Smooth muscle cell of the brain vasculature (primary cell): ENCODE data around the gene FGFBP3.

ENCODE experiments used
- DNase-seq: peaks from one replicate; pipeline ENCODE4 v3.0.0-alpha.2; 2012; ENCODE audit warnings: low read depth, low spot score

The FGFBP3 gene

GRCh38 chr10:91909117-91909677 lies at the start of gene FGFBP3:
TSS of gene FGFBP3 (minus strand) at chr10:91909486. CDS start at chr10:91908969, 517 bp downstream.
- no peak for DNase-seq

DNA sequence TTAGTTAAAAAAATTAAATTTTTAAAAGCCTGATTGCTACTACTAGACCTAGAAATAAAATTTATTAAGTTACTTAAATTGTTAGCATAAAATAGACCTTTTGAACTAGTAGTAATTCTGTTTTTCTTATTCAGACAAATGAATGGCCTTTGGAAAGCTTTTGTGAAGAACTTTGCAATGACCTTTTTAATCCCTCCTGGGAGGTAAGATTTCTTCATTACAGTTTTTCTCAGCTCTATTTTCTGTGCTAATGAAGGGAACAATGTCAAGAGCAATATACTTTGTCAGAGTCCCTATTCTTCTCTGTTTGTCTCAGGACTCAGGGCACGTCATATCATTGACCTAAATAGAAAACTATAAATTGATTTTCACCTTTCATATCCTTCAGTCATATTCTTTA lies 47.8 kb upstream of the FGFBP3 start:
- DNase-seq: no peak

GRCh38 chr10:91955114-91955513 lies 45.8 kb upstream of the FGFBP3 start:
- DNase-seq: no peak

DNA sequence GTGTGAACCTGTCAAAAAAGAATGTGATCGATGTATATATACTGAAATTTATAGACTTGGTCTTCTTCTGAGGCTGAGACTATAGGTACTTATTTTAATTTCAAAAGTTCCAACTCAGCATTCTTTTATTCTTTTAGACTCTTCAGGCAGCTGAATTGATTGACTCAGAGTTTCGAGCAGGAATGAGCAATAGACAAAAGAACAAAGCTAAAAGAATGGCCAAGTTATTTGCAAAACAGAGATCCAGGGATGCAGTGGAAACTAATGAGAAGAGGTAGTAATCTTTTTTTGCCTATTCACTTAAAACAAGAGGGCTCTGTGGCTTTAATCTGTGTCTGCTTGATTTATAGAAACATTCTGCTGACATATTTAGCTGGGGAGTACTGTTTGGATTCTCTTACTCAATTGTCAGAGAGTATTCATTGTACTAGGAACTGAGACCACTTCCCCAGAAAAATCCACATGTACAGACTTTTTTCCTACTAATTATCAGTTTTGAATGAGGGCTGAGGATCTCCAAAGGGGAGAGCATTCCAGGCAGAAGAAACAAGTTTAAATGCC lies 44.4 kb upstream of the FGFBP3 start:
- DNase-seq: no peak

GRCh38 chr10:91944880-91945630 lies 35.8 kb upstream of the FGFBP3 start:
- DNase-seq: no peak

GRCh38 chr10:91941426-91941825 lies 32.1 kb upstream of the FGFBP3 start:
- no peak for DNase-seq

- no peak for DNase-seq
These were observed 30.4 kb upstream of the FGFBP3 start for GRCh38 chr10:91939653-91940052.

DNA sequence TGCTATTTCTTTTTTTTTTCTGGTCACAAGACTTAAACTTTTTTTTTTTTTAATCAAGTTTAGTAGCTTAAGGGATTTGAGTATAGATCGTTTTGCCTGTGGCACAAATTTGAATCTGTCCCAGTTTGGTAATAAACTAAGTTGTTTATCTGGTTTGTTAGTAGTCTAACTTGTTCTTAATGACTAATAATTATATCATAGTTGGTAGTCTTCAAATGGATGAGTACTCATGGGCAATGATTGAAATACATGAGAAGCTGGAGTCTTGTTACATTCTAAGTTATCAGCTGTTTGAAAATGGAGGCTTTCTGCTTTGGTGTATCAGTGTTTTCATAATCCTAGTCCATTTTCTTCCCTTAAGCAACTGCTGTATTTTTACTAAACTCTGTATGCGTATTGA lies 26.6 kb upstream of the FGFBP3 start:
- DNase-seq: no peak

GRCh38 chr10:91932737-91933136 lies 23.5 kb upstream of the FGFBP3 start:
- DNase-seq: no peak

GRCh38 chr10:91931526-91932190 lies 22.4 kb upstream of the FGFBP3 start:
- no peak for DNase-seq

GRCh38 chr10:91930939-91931338 lies 21.7 kb upstream of the FGFBP3 start:
- DNase-seq: no peak

DNA sequence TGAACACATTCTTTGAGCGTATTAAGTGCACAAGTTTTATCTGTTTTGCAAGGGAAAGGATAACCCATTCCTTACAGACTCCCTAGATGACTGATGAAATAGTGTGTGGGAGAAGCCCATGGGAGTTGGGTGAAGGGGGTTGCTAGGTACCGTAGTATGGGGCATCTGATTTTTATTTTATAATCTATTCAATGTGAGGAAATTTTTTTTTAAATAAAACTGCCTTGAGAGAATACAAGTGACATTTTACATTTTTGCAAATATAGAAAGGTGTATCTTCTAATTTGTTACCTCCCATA lies 15.7 kb upstream of the FGFBP3 start:
- DNase-seq: no peak

- DNase-seq: no peak
These were observed 15.1 kb upstream of the FGFBP3 start for GRCh38 chr10:91924212-91925021.

DNA sequence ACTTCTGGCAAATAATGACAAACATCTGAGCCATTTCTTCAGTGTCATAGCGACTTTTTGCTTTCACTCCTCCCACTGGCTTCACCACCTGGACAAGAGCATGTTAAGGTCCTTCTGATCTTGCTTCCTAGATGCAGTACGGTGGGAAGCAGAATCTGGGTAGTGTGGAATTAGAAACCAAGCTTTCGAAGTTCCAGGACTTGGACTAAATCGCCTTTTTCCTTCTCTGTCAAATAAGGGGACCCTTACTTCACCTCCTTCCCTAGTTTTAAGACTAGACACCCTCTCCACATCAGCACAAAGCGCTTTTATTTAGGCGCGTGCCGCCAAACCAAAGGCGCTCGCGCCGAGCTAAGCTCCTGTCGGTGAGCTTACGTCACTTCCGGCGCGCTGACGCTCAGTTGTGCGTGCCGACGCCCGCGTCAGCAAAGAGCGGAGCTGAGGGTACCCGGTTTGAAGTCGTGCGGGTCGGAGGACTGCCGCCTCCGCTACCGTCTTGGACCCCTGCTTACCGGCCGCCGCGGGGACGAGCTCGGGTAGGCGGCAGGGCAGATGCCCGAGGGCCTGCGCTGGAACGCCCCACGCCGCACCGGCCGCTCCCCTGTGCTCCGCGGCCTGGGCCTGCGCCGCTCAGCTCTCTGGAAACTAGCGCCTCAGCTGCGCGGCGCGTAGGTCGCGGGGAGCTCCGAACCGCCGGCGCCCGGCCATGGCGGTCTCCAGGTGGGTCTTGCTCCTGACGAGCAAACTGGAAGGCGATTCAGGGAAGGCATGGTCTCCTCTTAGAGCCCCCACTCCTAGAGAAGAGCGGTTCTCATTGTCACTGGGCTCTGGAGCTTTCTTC lies 14.3 kb upstream of the FGFBP3 start, which contains the start of gene BTAF1:
TSS of gene BTAF1 (plus strand) at position 400 of the 841 bp plus-strand sequence. CDS start at position 707, 307 bp downstream.
- DNase-seq: peak; percentile 85

DNA sequence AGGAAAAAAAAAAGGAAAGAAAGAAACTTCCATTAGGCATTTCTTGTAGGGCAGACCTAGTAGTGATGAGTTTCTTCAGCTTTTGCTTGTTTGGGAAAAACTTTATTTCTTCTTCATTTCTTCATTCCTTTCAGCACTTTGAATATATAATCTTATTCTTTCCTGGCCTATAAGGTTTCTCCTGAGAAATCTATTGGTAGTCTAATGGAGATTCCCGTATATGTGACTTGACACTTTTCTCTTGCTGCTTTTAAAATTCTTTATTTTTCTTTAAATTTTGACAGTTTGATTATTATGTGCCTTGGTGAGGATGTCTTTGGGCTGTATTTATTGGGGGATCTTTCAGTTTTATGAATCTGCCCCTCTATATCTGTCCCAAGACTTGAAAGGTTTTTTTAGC lies 10.4 kb upstream of the FGFBP3 start:
- DNase-seq: no peak

DNA sequence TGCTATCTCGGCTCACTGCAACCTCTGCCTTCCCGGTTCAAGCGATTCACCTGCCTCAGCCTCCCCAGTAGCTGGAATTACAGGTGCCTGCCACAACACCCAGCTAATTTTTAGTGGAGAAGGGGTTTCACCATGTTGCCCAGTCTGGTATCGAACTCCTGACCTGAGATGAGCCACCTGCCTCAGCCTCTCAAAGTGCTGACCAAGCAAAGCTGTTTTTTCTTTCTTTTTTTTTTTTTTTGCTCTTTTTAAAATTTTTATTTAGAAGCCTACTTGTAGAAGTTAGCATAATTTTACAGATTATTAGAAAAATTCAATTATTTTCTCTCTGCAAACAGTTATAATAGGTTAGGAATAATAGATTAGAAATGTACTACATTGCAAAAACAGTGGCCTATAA lies 1.2 kb upstream of the FGFBP3 start:
- DNase-seq: no peak

DNA sequence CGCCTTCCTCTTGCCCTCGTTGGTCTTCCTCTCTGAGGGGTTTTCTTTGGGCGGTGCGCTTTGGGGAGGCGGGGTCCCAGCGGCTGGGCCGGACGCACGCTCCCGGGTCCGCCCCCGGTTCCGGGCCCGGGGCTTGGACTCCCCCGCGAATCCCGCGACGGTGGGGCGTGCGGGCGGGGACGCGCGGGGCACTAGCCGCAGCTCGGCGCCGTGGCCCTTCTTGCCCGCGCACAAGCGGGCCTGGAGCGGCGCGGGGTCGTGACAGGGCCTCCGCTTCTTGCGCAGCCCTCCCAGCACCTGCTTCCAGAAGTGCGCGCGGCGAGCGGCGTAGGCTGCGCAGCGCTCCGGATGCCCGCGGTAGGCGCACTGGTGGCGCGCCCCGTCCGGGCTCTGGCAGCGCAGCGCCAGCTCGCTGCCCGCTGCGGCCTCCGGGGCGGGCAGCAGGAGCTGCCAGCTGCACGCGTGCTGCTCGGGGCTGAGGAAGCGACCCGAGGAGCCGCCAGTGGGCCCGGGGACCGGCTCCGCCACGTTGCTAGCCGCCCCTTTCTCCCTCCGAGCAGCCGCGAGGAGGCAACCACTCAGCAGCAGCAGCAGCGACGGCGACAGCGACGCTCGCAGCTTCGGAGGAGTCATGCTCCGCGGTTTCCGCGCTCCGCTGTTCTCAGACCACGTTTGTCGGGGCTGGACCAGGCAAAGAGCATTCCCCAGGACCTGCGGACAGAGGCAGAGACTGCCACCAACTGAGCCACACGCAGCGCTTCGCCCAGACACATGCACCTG lies 759 bp downstream of the FGFBP3 start:
- no peak for DNase-seq

GRCh38 chr10:91907914-91908336 lies 1.4 kb downstream of the FGFBP3 start:
- DNase-seq: no peak

DNA sequence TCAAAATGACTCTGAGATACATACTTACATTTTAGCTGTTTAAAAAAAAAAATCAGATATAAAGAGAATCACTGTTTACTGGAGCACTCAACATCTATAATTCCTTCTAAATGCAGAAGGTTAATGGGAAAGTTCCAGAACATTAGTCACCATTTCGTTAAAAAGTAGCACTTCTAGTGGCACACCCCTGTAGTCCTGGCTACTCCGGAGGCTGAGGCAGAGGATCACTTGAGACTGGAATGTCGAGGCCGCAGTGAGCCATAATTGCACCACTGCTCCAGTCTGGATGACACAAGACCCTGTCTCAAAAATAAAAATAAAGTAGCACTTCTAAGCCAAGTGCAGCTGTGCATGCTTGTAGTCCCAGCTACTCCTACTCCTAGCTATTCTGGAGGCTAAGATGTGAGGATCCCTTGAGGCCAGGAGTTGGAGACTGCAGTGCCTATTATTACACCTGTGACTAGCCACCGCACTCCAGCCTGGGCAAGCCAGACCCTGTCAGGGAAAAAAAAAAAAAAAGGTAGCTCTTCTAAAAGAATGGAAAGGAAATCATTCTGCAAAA lies 2.2 kb downstream of the FGFBP3 start:
- DNase-seq: no peak
